SU-DHL-6 (cell line): ENCODE measurements around the gene PBX1.

ENCODE experiments used
- H2AFZ ChIP-seq: fragments of 200-600 bp; sonication (generic); 2 replicates; pipeline ENCODE4 v1.6.1; 2014; ENCODE audit warnings: low read depth, mild to moderate bottlenecking, moderate library complexity, mixed read lengths, antibody characterized with exemption, low read length; ENCODE audit not compliant: severe bottlenecking
- H3F3A ChIP-seq: fragments of 200-600 bp; shearing (Covaris generic); 2 replicates; pipeline ENCODE4 v1.6.0; 2016; ENCODE audit warnings: antibody characterized with exemption, mild to moderate bottlenecking; ENCODE audit not compliant: insufficient read depth
- H3K27ac ChIP-seq: fragments of 200-600 bp; sonication (generic); 2 replicates; pipeline ENCODE4 v1.5.1; 2016; ENCODE audit warnings: low read depth, mild to moderate bottlenecking, low read length, moderate library complexity, mixed read lengths
- H3K27me3 ChIP-seq: fragments of 200-600 bp; sonication (generic), shearing (Covaris generic); 2 replicates; pipeline ENCODE4 v1.6.0; 2014; ENCODE audit warnings: mild to moderate bottlenecking, low read length
- H3K36me3 ChIP-seq: fragments of 200-600 bp; sonication (generic); 2 replicates; pipeline ENCODE4 v1.6.1; 2014; ENCODE audit warnings: mild to moderate bottlenecking, low read length, mixed read lengths
- H3K4me2 ChIP-seq: fragments of 300-600, 200-600 bp; shearing (Covaris generic), sonication (generic); 2 replicates; pipeline ENCODE4 v1.6.0; 2014; ENCODE audit warnings: low read length, low read depth, mild to moderate bottlenecking; ENCODE audit not compliant: poor library complexity, severe bottlenecking
- H3K4me3 ChIP-seq: fragments of 200-600 bp; sonication (generic); 2 replicates; pipeline ENCODE4 v1.5.1; 2014; ENCODE audit warnings: antibody characterized with exemption, low read length, mild to moderate bottlenecking, mixed read lengths; ENCODE audit not compliant: insufficient read depth, poor library complexity, severe bottlenecking
- H3K79me2 ChIP-seq: fragments of 200-600 bp; sonication (generic); 2 replicates; pipeline ENCODE4 v1.6.1; 2014; ENCODE audit warnings: mild to moderate bottlenecking, low read length, moderate library complexity; ENCODE audit not compliant: insufficient read depth
- H3K9ac ChIP-seq: fragments of 200-600 bp; sonication (generic); 2 replicates; pipeline ENCODE4 v1.7.0; 2014; ENCODE audit warnings: mild to moderate bottlenecking, low read length
- H3K9me2 ChIP-seq: fragments of 200-600 bp; sonication (generic); replicated peaks from 2 replicates; pipeline ENCODE4 v1.6.1; 2014; ENCODE audit warnings: low read length; ENCODE audit not compliant: insufficient read depth
- H3K9me3 ChIP-seq: fragments of 200-600 bp; sonication (generic); 2 replicates; pipeline ENCODE4 v1.6.1; 2014; ENCODE audit warnings: low read length, mixed read lengths; ENCODE audit not compliant: insufficient read depth
- H4K20me1 ChIP-seq: fragments of 200-600 bp; sonication (generic); 2 replicates; pipeline ENCODE4 v1.6.1; 2014; ENCODE audit warnings: low read depth, mild to moderate bottlenecking, antibody characterized with exemption, low read length, moderate library complexity, mixed read lengths
- CTCF ChIP-seq: fragments of 200-600 bp; sonication (generic); IDR thresholded peaks from one replicate; pipeline ENCODE4 v1.5.1; 2017; ENCODE audit warnings: antibody characterized with exemption, mild to moderate bottlenecking, low read length, moderate library complexity; ENCODE audit not compliant: insufficient read depth, poor library complexity, severe bottlenecking
- EZH2phosphoT487 ChIP-seq: fragments of 200-600 bp; sonication (generic), shearing (Covaris generic); conservative IDR thresholded peaks from 2 replicates; pipeline ENCODE4 v1.6.1; 2018; ENCODE audit warnings: mild to moderate bottlenecking, antibody characterized with exemption, low read length, moderate library complexity, mixed read lengths

The PBX1 gene

GRCh38 chr1:164709541-164710278 lies 150.7 kb downstream of the PBX1 start:
- Histone ChIP-seq H3K4me2 (no peak overlapping the region), H4K20me1 (no peaks in the 10 kb centered on the region)

GRCh38 chr1:164712131-164713036 lies 153.4 kb downstream of the PBX1 start:
- Histone ChIP-seq H3K9ac (no peak overlapping the region), H4K20me1 (no peaks in the 10 kb centered on the region), H3K36me3 (no peaks in the 10 kb centered on the region), H3K79me2 (no peaks in the 10 kb centered on the region), H3K9me3 (no peaks in the 10 kb centered on the region), H3K27me3 (no peaks in the 10 kb centered on the region), H3F3A (no peaks in the 10 kb centered on the region), H2AFZ (no peak overlapping the region), H3K4me2 (no peak overlapping the region), H3K9me2 (no peaks in the 10 kb centered on the region), H3K4me3 (no peak overlapping the region), H3K27ac (no peak overlapping the region)
- no peak for TF ChIP-seq EZH2phosphoT487
- no peak for TF ChIP-seq CTCF

More at GRCh38 chr1:164709541-164710278, 150.7 kb downstream of the PBX1 start:
- no peaks in the 10 kb centered on the region for H3K79me2 ChIP-seq
- TF ChIP-seq CTCF, result no peak
- no peak for TF ChIP-seq EZH2phosphoT487
- no peaks in the 10 kb centered on the region for H3K27me3 ChIP-seq
- no peak overlapping the region for H2AFZ ChIP-seq
- H3K9ac ChIP-seq, result no peak overlapping the region
- H3K36me3 ChIP-seq, result no peaks in the 10 kb centered on the region
- H3K27ac ChIP-seq, result no peak overlapping the region
- H3F3A ChIP-seq, result no peaks in the 10 kb centered on the region
- H3K4me3 ChIP-seq, result no peak overlapping the region
- H3K9me3 ChIP-seq, result no peaks in the 10 kb centered on the region
- no peaks in the 10 kb centered on the region for H3K9me2 ChIP-seq

GRCh38 chr1:164713456-164714207 lies 154.6 kb downstream of the PBX1 start:
- Histone ChIP-seq H4K20me1 (no peaks in the 10 kb centered on the region), H2AFZ (no peak overlapping the region), H3K4me2 (no peak overlapping the region), H3K27me3 (no peaks in the 10 kb centered on the region), H3K27ac (no peak overlapping the region), H3K9ac (no peak overlapping the region), H3K9me2 (no peaks in the 10 kb centered on the region), H3K79me2 (no peaks in the 10 kb centered on the region), H3K36me3 (no peaks in the 10 kb centered on the region), H3F3A (no peaks in the 10 kb centered on the region), H3K4me3 (no peak overlapping the region), H3K9me3 (no peaks in the 10 kb centered on the region)
- TF ChIP-seq EZH2phosphoT487, result no peak
- TF ChIP-seq CTCF, result no peak
